Esophagus (tissue), 2 donors: ENCODE results near the gene ITGB1. TPM values are rescaled to one million over a fixed set of nuclear protein-coding genes. Genes with fewer than 3 reads are reported as not detected.
A peak's percentile ranks its signal among the peaks of the same experiment; 100 is the strongest.

Experiments
- H3K27ac ChIP-seq, 2 donors: one replicate each; pipeline ENCODE4 v1.5.1; 2013; ENCODE audit warnings: low read depth in 2 of 2, mild to moderate bottlenecking in 2 of 2, inconsistent platforms in 1 of 2, low read length in 1 of 2, moderate library complexity in 1 of 2
- H3K27me3 ChIP-seq, 2 donors: one replicate each; pipeline ENCODE4 v1.6.1; 2013; ENCODE audit warnings: low read length in 2 of 2, control low read depth in 1 of 2, mild to moderate bottlenecking in 1 of 2; ENCODE audit not compliant: insufficient read depth in 2 of 2, control insufficient read depth in 1 of 2
- H3K36me3 ChIP-seq, 2 donors: one replicate each; pipeline ENCODE4 v1.6.1; 2013; ENCODE audit warnings: low read length in 1 of 2; ENCODE audit not compliant: control insufficient read depth in 2 of 2, insufficient read depth in 2 of 2
- H3K4me1 ChIP-seq, 2 donors: one replicate each; pipeline ENCODE4 v1.6.1; 2013; ENCODE audit warnings: low read length in 1 of 2; ENCODE audit not compliant: control insufficient read depth in 2 of 2, insufficient read depth in 2 of 2
- H3K4me3 ChIP-seq, 2 donors: one replicate each; pipeline ENCODE4 v1.5.1; 2013; ENCODE audit warnings: low read length in 2 of 2, mild to moderate bottlenecking in 2 of 2, low read depth in 1 of 2, moderate library complexity in 1 of 2
- H3K9me3 ChIP-seq, 2 donors: one replicate each; pipeline ENCODE4 v1.6.1; 2013; ENCODE audit warnings: mild to moderate bottlenecking in 2 of 2, low read depth in 1 of 2, low read length in 1 of 2, moderate library complexity in 1 of 2; ENCODE audit not compliant: control insufficient read depth in 2 of 2, insufficient read depth in 1 of 2
- WGBS, 2 donors: extraction: QIAGEN DNeasy Blood & Tissue Kit; methylation state at CpG; one replicate each; pipeline ENCODE4 v1.1.7; 2013; 5-methylcytosine and 5-hydroxymethylcytosine counted together
- polyA plus RNA-seq, 2 donors: library from polyadenylated mRNA; stranded (reverse); fragments of 200-250 nt; gene quantifications; one replicate each; pipeline ENCODE4 v1.2.3, GENCODE V29; 2013
- donor health status: healthy with polysubstance abuse.
- donor health status: Bipolar disorder and iron deficiency.

Gene ITGB1
- polyA plus RNA-seq, 2 donors, result 44.2 to 75.9 TPM

DNA sequence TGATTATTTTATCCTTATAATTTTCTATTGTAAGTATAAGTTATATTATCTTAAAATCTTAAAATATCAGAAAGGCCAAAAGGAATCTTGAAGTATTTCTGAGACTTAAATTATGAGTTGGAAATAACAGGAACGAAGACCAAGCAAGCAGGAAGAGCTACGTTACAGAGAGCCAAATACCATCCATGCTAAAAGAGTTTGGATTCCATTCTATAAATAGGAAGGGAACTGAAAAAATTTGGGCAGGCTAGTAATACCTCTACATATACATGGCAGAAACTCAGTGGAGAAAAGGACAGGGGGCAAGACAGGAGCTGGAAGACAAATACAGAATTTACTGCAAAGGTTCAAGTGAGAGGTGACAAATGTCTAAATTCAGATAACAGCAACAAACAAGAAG lies 16.7 kb downstream of the ITGB1 start:
- WGBS, 2 donors, result 21 to 49% methylated on average over 2 of the region's 2 CpGs
- H3K36me3 ChIP-seq, result no peaks in the 10 kb centered on the region
- H3K4me1 ChIP-seq, result peaks cover 8 to 25% of the 10 kb centered on the region in 2 donors
- H3K9me3 ChIP-seq, result no peaks in the 10 kb centered on the region
- peak overlapping the region in 1 of 2 donors; percentile 18 for H3K27ac ChIP-seq
- H3K27me3 ChIP-seq, result no peaks in the 10 kb centered on the region
- H3K4me3 ChIP-seq, result no peak overlapping the region

DNA sequence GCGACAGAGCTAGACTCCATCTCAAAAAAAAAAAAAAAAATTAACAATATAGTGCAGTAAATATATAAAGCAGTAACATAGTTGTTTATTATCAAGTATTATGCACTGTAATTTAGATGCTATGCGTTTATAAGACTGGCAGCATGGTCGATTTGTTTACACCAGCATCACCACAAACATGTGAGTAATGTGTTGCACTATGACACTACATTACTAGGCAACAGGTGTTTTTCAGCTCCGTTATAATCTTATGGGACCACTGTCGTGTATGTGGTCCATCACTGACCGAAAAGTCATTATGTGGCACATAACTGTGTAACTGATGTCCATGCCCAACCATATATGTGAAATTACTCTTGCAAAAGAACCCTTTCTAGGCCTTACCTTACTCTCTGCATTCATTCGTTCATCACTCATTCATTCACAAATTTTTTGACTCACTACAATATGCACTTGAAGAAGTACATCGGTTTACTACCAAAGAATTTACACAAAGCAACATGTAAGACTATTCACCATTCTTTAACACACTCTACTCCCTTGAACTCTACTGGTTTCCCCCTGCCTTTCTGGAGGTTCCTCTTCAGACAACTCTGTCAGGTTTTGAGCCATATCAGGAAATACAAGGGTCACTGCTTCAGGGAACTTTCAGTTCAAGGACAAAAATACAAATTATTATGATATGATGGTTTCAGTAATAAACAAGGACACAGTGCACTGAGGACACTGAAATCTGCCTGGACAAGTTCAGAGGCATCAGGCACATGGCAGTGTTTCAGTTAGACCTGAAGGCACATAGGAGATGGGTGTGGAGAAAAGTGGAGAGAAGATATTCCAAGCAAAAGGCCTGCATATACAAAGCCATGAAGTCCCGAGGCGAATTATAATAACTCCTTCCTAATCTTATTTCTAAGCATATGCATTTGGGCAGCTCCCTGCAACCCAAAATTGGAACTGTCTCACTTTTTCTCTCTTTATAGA lies 17.4 kb downstream of the ITGB1 start:
- Histone ChIP-seq H3K36me3 (no peaks in the 10 kb centered on the region), H3K4me3 (no peak overlapping the region), H3K9me3 (no peaks in the 10 kb centered on the region), H3K4me1 (peaks cover 8 to 25% of the 10 kb centered on the region in 2 donors), H3K27me3 (no peaks in the 10 kb centered on the region), H3K27ac (peak overlapping the region in 1 of 2 donors; percentile 60)
- 64 to 74% methylated on average over 10 of the region's 10 CpGs for WGBS, 2 donors

DNA sequence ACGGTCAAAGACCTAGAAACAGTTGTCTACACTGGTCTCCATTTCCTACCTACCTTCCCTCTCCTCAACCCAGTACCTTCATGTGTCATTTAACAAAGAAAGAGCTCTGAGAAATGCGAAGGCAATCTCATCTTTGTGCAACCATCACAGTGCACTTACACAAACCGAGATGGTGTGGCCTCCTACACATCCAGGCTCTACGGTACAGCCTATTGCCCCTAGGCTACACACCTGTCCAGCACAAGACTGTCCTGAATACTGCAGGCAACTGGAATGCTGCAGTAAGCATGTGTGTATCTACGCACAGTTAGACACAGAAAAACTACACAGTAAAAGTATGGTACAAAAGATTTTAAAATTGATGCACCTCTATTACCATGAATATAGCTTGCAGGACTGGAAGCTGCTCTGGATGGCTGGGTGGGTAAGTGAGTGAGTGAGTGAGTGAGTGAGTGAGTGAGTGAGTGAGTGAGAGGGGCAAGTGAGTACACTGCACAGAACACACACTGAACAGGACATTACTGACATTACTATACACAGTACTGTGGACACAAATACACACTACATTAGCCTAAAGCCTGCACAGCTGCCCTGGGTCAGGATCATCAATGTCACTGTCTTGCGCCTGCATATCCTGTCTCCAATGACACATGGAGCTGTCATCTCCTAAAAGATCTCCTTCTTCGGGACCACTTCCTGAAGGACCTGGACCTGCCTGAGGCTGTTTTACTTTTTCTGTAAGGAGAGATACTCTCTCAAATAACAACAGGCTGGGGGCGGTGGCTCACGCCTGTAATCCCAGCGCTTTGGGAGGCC lies 18.5 kb downstream of the ITGB1 start:
- Histone ChIP-seq H3K9me3 (no peaks in the 10 kb centered on the region), H3K27ac (peak overlapping the region; percentile 47 to 49), H3K4me3 (no peak overlapping the region), H3K36me3 (no peaks in the 10 kb centered on the region), H3K4me1 (peaks cover 8 to 24% of the 10 kb centered on the region in 2 donors), H3K27me3 (no peaks in the 10 kb centered on the region)
- 75 to 83% methylated on average over 10 of the region's 10 CpGs for WGBS, 2 donors

DNA sequence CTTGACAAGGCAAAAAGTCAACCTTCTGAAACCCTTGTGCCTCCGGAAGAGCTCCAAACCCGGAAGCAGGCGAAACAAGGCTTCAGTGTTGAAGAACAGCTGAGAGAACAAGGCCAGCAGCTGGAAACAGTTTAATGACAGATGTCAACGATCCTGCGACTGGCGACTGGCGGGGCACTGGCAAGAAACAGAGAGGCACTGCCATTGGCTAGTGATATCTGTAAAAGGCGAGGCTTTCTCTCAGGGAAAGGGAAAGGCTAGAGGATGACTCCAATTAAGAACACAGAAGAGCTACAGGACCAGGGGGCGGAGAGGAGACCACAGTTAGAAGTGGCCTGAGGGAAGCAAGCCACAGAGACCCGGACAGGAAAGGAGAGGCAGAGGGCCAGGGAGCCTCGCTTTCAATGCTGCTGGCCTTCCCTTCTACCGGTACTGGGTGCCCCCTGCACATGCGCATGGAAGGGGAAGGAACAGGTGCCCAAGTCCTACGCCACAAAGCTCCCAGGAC lies 19.4 kb downstream of the ITGB1 start:
- peaks cover 8 to 18% of the 10 kb centered on the region in 2 donors for H3K4me1 ChIP-seq
- WGBS, 2 donors, result 35 to 36% methylated on average over 14 of the region's 14 CpGs
- no peaks in the 10 kb centered on the region for H3K27me3 ChIP-seq
- H3K4me3 ChIP-seq, result peak overlapping the region in 1 of 2 donors; percentile 11
- H3K9me3 ChIP-seq, result no peaks in the 10 kb centered on the region
- H3K27ac ChIP-seq, result peak overlapping the region; percentile 47 to 83
- H3K36me3 ChIP-seq, result no peaks in the 10 kb centered on the region

DNA sequence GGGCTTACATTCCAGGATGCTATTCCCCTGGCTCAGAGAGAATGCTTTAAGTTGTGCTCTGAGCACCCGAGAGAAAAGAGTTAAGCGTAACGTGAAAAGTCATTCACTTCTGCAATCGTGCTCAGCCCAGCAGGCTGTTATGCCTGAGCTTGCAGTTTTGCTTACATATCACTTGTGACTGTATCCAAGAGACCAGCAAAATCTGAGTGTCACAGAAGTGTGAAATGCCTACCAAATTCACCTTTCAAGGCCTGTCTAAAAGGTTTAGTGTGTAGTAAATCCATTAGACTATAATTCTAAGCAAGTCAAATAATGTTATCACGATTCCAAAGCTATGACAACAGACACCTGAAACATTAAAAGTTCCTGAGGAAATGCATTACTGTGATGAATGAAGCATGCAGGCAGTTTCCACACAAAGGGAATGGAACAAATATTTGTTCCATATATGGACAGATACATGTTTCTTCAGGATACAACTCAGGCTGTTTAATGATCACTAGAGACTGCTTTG lies 20.1 kb downstream of the ITGB1 start:
- WGBS, 2 donors, result 11 to 18% methylated on average over 5 of the region's 5 CpGs
- H3K36me3 ChIP-seq, result no peaks in the 10 kb centered on the region
- H3K4me1 ChIP-seq, result peaks cover 8 to 18% of the 10 kb centered on the region in 2 donors
- H3K27ac ChIP-seq, result peak overlapping the region; percentile 4 to 47
- H3K27me3 ChIP-seq, result no peaks in the 10 kb centered on the region
- peak overlapping the region in 1 of 2 donors; percentile 11 for H3K4me3 ChIP-seq
- H3K9me3 ChIP-seq, result no peaks in the 10 kb centered on the region

DNA sequence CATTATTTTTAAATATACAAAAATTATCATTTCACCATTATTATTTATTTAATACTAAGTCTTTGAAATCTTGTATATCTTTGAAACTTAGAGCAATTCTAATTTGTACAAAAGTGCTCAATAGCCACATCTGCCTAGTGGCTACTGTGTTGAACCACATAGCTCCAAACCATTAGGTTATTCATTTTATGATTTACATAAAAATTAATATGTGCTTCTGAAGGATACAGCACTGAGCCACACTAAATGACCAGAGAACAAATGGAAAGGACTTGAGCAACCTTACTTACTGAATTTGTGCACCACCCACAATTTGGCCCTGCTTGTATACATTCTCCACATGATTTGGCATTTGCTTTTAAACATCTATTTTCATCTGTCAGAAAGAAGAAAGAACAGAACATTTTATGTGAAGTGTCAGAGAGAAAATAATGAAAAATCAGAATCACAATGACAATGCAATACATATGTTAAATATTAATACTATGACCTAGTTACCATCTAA lies 25.8 kb downstream of the ITGB1 start:
- no peak overlapping the region for H3K4me3 ChIP-seq
- H3K4me1 ChIP-seq, result no peaks in the 10 kb centered on the region
- H3K27ac ChIP-seq, result no peak overlapping the region
- H3K27me3 ChIP-seq, result no peaks in the 10 kb centered on the region
- no peaks in the 10 kb centered on the region for H3K9me3 ChIP-seq
- H3K36me3 ChIP-seq, result no peaks in the 10 kb centered on the region

DNA sequence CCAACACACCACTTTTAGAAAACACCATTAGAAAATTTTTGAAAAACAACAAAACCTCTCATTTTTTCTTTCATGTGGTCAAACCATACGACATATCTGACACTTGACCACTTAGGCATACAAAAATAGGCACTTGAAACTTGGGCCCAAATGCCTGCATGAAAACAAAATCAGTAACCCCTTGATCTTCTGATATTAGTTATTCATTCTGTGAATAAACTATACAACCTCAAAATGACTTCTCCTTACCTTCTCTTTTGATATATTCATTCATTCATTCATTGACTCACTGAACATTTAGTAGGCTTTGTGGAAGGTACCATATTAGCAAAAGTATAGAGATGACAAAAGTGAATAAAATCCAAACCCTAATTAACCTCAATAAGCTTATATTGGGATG lies 26.4 kb downstream of the ITGB1 start:
- WGBS, 2 donors, result 54 to 74% methylated on average over 1 of the region's 1 CpG

GRCh38 chr10:32930036-32930435 lies 28.0 kb downstream of the ITGB1 start:
- no peaks in the 10 kb centered on the region for H3K4me1 ChIP-seq
- peaks cover 0 to 6% of the 10 kb centered on the region in 2 donors for H3K36me3 ChIP-seq
- H3K27ac ChIP-seq, result no peak overlapping the region
- no peaks in the 10 kb centered on the region for H3K9me3 ChIP-seq
- no peak overlapping the region for H3K4me3 ChIP-seq
- no peaks in the 10 kb centered on the region for H3K27me3 ChIP-seq

More for the DNA sequence above, 26.4 kb downstream of the ITGB1 start:
- no peaks in the 10 kb centered on the region for H3K4me1 ChIP-seq
- H3K4me3 ChIP-seq, result no peak overlapping the region
- H3K27ac ChIP-seq, result no peak overlapping the region
- H3K9me3 ChIP-seq, result no peaks in the 10 kb centered on the region
- H3K27me3 ChIP-seq, result no peaks in the 10 kb centered on the region
- peaks cover 0 to 1% of the 10 kb centered on the region in 2 donors for H3K36me3 ChIP-seq

DNA sequence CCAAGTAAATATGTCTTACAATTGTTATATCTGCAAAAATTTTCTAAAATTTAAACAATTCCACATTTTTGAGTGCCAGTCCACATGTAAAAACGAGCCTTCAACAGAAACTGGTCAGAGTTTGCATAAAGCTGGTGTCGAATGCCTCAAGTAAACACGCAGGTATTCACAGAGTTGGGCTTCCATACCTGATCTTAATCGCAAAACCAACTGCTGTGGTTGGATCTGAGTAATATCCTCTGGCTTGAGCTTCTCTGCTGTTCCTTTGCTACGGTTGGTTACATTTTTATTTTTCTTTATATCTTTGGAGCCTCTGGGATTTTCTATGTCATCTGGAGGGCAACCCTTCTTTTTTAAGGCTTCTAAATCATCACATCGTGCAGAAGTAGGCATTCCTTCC lies 28.4 kb downstream of the ITGB1 start:
- Histone ChIP-seq H3K36me3 (peaks cover 0 to 6% of the 10 kb centered on the region in 2 donors), H3K4me1 (no peaks in the 10 kb centered on the region), H3K4me3 (no peak overlapping the region), H3K27me3 (no peaks in the 10 kb centered on the region), H3K9me3 (no peaks in the 10 kb centered on the region), H3K27ac (no peak overlapping the region)
- WGBS, 2 donors, result 45 to 56% methylated on average over 6 of the region's 6 CpGs
